HG02678 (cell line): ENCODE results near the gene BUD13.

Experiments
- ATAC-seq: cut with Tn5 transposase; IDR thresholded peaks from one replicate; pipeline ENCODE4 v1.9.1; 2021; ENCODE audit warnings: mild to moderate bottlenecking, moderate library complexity; ENCODE audit not compliant: unreplicated experiment

BUD13 gene

GRCh38 chr11:116792869-116793771 is 20.3 kb upstream of the BUD13 start:
- no peak for ATAC-seq

- no peak for ATAC-seq
Measured at GRCh38 chr11:116792144-116792868, 19.5 kb upstream of the BUD13 start.

GRCh38 chr11:116791813-116792143 is 19.0 kb upstream of the BUD13 start, which contains the start of gene APOA5:
Gene APOA5 (minus strand): TSS chr11:116791879. CDS start chr11:116791860, 19 bp downstream.
- no peak for ATAC-seq

GRCh38 chr11:116791002-116791812 is 18.4 kb upstream of the BUD13 start:
- ATAC-seq: no peak

GRCh38 chr11:116790167-116791001 is 17.6 kb upstream of the BUD13 start:
- no peak for ATAC-seq

GRCh38 chr11:116788975-116789374 is 16.2 kb upstream of the BUD13 start:
- ATAC-seq: no peak

GRCh38 chr11:116788534-116788933 is 15.7 kb upstream of the BUD13 start:
- ATAC-seq: no peak

GRCh38 chr11:116787786-116788486 is 15.1 kb upstream of the BUD13 start, which contains the start of gene ZPR1:
Gene ZPR1 (minus strand): TSS chr11:116788023. CDS start chr11:116787990, 33 bp downstream.
- peak; percentile 91 for ATAC-seq

- peak; percentile 29 for ATAC-seq
Measured at GRCh38 chr11:116787436-116787785, 14.6 kb upstream of the BUD13 start.

GRCh38 chr11:116786966-116787365 is 14.2 kb upstream of the BUD13 start:
- ATAC-seq: no peak

- no peak for ATAC-seq
Measured at GRCh38 chr11:116786326-116786725, 13.5 kb upstream of the BUD13 start.

- ATAC-seq: no peak
Measured at GRCh38 chr11:116782728-116783127, 9.9 kb upstream of the BUD13 start.

- no peak for ATAC-seq
Measured at GRCh38 chr11:116778556-116778955, 5.8 kb upstream of the BUD13 start.

- no peak for ATAC-seq
Measured at GRCh38 chr11:116777056-116777455, 4.3 kb upstream of the BUD13 start.

GRCh38 chr11:116776522-116776984 is 3.8 kb upstream of the BUD13 start:
- ATAC-seq: no peak

GRCh38 chr11:116775975-116776374 is 3.2 kb upstream of the BUD13 start:
- no peak for ATAC-seq

GRCh38 chr11:116774661-116775060 is 1.9 kb upstream of the BUD13 start:
- no peak for ATAC-seq

- ATAC-seq: peak; percentile 37
Measured at GRCh38 chr11:116773203-116774097, 663 bp upstream of the BUD13 start.

- ATAC-seq: no peak
Measured at GRCh38 chr11:116771935-116772334, 852 bp downstream of the BUD13 start.
